PC-3 (cell line): ENCODE measurements around the gene ARHGAP31.

Source experiments
- CTCF ChIP-seq: fragments of 300-600 bp; sonication (generic); conservative IDR thresholded peaks from 2 replicates; pipeline ENCODE4 v1.5.1; 2017; ENCODE audit warnings: antibody characterized with exemption, low read depth, mild to moderate bottlenecking, low read length
- EZH2 ChIP-seq: fragments of 300-600 bp; sonication (generic); IDR thresholded peaks from one replicate; pipeline ENCODE4 v1.6.1; 2017; ENCODE audit warnings: antibody characterized with exemption, mild to moderate bottlenecking, low read length; ENCODE audit not compliant: unreplicated experiment
- EZH2phosphoT487 ChIP-seq: fragments of 300-600 bp; sonication (generic); IDR thresholded peaks from 2 replicates; pipeline ENCODE4 v1.6.1; 2018; ENCODE audit warnings: mild to moderate bottlenecking, antibody characterized with exemption, low read length, borderline replicate concordance

- TF ChIP-seq CTCF (peak; percentile 42; the same call in 1 of the 2 replicates), EZH2 (no peak), EZH2phosphoT487 (no peak)
Measured at GRCh38 chr3:119322021-119322834, 28.0 kb downstream of the ARHGAP31 start.
